ENCODE data around the gene LDB2. TPM values are rescaled to one million over a fixed set of nuclear protein-coding genes. Genes with fewer than 3 reads are reported as not detected.
"Not testable (repeated sequence)": the region's sequence is repeated elsewhere in the genome, so short reads cannot be mapped to it uniquely, and the experiment has no call there.

The LDB2 gene
- total RNA-seq, 1 donor from 2014 or later: not detected

DNA sequence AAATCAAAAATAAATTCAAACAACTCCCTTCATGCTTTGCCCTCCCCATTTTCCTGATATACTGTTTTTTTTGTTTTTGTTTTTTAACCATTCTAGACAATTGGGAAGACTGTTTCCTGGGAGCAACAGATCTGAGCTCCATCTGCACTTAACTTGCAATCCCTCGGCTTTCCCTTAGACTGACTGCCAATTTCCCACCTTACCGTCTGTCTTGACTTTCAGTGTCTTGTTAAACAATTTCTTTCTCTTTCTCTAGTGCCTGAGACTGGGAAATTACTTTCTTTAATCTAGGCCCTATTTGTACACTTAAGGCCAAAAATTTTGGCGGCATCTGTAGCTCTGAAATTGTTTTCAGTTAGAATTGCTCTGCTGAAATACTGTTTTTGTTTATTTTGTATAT, 326.3 kb downstream of the LDB2 start:
- no peak for DNase-seq (ENCODE audit: low read depth)

- DNase-seq (ENCODE audit: low read depth): no peak
These were observed 328.7 kb downstream of the LDB2 start for GRCh38 chr4:16569790-16570189.

DNA sequence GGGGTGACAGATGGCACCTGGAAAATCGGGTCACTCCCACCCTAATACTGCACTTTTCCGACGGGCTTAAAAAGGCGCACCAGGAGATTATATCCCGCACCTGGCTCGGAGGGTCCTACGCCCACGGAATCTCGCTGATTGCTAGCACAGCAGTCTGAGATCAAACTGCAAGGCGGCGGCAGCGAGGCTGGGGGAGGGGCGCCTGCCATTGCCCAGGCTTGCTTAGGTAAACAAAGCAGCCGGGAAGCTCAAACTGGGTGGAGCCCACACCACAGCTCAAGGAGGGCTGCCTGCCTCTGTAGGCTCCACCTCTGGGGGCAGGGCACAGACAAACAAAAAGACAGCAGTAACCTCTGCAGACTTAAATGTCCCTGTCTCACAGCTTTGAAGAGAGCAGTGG, 341.1 kb downstream of the LDB2 start:
- DNase-seq (ENCODE audit: low read depth): not testable (repeated sequence)

DNA sequence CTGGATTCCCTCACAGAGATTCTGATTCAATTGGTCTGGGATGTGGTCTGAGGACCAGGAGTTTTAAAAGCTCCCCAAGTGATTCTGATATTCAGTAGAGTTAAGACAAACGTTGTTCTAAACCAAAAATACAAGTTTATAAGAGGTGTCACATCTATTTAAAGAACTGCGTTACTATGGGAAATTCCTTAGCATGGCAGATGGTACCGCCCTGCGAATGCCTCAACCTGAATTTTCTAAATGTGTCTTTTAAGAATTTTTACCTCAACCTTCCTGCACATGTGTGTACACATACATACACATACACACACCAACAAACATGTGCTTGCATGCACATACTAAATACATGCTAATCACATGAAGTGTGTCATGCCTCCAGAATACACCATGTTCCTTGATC, 343.3 kb downstream of the LDB2 start:
- DNase-seq (ENCODE audit: low read depth): no peak

DNA sequence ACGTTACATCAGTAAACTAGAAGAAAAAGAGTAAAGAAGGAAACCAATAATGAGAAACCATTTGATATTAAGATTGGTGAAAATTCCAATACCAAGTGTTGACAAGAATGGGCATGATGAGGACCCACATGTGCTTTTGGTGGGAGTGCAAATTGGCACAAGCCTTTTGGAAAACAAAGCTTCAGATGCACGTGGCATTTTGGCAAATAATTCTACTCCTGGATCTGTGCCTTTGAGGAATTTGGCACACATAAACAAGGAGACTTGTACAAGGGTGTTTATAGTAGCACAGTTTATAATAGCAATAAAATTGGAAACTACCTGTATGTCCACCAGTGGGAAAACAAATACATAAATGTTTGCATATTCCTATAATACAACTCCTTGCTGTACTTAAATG, 347.9 kb downstream of the LDB2 start:
- no peak for DNase-seq (ENCODE audit: low read depth)

DNA sequence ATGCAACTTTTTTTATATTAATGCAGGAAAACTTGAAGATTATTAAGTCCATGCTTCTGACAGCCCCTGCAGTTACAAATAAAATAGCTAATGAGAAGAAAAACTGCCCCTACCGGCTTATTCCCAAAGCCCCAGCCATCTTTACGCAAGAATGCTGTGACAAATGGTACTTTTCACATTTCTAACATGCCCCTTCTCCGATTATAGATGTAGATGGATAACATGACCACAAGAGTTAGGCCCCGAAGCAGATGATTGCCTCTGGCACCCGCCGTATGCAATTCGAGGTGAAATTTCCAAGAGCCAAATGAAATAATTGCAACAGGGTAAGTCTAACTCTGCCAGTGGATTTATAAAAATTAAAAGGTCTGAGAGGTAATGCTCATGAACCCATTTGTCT, 352.8 kb downstream of the LDB2 start:
- no peak for DNase-seq (ENCODE audit: low read depth)

DNA sequence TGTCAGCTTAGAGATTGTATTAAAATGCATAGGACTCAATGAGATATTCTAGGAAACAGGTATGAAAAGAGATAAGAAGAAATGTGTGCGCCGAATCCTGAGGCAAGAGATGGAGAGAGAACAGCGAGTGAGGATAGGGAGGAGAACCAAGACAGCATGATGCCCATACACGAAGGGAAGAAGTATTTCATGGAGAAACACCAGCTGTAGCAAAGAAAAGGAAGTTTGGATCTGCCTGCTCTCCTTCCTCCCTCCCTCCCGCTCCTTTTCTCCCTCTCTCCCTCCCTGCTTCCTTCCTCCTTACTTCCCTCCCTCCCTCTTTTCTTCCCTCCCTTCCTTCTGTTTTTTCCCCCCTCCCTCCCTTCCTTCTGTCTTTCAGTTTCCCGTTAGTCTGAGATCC, 353.6 kb downstream of the LDB2 start:
- no peak for DNase-seq (ENCODE audit: low read depth)

DNA sequence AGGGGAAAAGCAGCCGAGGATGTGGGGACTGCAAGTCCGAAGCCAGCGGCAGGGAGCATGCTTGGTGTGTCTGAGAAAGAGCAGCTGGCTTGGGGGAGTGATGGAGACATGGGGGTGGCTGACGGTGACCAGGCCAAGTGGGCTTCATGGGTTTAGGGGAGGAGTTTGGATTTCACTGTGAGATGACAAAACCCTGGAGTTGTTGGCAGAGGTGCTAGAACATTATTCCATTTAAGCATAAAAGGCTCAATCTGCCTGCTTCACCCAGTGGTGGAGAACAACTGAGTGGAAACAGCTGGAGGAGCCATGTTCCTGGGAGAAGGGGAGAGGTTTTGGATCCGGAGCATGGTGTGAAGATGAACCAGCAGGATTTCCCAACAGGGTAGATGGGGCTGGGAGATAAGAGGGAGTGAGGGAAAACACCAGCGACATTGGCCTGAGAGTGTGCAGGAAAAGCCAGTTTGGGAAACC, 354.2 kb downstream of the LDB2 start:
- no peak for DNase-seq (ENCODE audit: low read depth)

DNA sequence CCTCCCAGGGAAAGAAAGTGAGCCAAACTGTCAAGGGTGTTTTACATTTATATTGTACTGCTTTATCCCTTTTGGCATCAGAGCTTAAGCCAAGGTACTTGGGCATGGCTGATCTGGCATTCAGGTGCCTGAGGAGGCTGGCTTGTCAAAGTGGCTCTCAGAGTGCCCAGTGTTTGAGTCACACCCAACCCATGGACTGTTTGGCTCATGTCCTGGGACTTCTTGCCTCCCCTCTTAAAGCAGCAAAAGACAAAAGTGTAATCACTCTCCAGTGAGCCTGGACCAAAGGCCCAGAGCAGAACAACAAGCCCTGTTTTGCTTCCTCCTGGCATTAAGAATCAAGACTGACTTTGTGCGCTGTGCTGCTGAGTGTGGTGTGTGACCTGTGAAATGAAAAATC, 360.5 kb downstream of the LDB2 start:
- DNase-seq (ENCODE audit: low read depth): no peak

DNA sequence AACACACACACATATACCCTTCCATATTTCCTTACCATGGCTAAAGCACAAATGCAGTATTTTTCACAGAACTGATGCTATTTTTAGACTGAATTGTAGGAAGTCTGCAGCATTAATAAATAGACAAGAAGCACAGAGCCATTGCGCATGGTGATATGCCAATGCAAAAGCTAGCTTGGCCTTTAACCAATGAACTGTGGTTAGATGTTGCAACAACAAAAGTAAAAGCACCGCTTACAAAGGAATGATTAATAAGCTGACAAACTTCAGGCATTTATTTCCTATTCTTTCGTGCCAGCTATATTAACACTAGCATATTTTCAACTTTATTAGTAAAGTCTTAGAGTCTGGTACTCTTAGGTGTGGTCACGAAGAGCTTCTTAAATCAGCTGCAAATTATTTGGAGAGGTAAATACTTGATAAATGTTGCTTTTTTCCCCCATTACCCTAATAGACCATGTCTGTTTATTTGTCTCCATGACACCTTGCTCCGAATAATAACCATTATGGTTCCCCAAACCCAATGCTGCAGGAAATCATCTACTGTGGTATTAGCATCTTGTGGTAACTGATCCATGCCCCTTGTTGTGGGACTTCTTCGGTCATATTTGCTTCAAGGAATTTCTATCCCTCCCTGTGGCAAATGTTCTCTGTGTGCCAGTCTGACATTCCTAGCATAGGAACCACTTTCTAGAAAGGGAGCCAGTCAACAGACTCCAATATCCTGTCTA, 366.0 kb downstream of the LDB2 start:
- no peak for DNase-seq (ENCODE audit: low read depth)

- DNase-seq (ENCODE audit: low read depth): no peak
These were observed 367.5 kb downstream of the LDB2 start for GRCh38 chr4:16530688-16531635.

DNA sequence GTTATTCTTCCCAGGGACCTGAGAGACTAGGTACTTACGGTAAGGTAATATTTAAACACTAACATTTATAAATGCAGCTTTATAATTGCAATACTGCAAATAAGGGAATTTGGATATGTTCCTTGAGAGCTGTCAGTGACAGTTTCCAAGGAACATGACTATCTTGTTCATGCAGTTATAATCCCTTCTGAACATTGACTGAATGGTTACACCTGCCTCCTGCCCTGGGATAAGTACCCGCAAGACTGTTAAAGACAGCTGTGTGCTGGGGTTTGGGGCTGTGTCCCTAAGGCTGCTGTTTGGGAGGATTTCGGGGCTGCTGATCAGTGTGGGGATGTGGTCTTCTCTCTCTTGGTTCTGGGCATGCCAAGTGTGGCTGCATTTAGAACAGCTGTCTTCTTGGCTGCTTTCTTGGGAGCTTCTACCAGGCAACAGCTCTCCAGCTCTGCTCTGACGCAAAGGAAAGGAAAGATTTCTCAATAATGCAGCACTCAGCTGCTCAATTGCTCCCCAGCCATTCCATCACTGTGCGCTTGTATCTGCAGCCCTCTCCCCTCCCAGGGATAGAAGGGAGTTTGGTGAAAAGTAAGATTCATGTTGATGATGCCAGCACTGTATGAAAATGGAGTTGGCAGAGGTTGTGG, 373.4 kb downstream of the LDB2 start:
- DNase-seq (ENCODE audit: low read depth): no peak

- DNase-seq (ENCODE audit: low read depth): no peak
These were observed 374.0 kb downstream of the LDB2 start for GRCh38 chr4:16524406-16524805.

DNA sequence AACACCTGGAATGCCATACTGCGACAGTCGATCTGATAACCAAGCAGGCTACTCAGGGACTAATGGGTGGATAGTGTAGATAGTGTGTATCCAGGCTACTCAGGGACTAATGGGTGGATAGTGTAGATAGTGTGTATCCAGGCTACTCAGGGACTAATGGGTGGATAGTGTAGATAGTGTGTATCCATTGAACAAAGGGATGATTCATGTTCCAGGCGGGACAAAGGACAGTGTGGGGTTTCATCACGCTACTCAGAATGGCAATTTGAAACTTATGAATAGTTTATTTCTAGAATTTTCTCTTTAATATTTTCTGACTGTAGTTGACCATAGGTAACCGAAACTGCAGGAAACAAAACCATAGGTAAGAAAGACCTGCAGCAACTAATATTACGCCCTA, 374.9 kb downstream of the LDB2 start:
- DNase-seq (ENCODE audit: low read depth): not testable (repeated sequence)

GRCh38 chr4:16521156-16521915, 377.1 kb downstream of the LDB2 start:
- DNase-seq (ENCODE audit: low read depth): no peak

- DNase-seq (ENCODE audit: low read depth): no peak
These were observed 381.5 kb downstream of the LDB2 start for GRCh38 chr4:16516796-16517439.

DNA sequence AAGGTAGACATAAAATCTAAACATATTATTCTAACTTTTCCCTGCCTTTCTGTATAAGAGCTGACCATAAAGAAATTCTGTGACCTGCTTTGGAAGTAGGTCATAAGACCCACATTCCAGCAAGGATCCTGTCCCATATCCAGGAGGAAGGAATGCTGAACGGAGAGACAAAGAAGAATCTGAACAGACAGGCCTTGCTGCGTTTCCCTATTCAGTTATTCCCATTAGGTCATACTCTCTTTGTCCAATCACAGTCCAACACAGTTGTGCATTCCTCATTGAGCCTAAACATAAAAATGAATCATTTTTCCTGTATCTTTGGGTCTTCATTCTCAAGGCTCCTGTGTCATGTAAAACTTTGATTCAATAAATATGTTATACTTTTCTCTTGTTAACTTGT, 384.6 kb downstream of the LDB2 start:
- no peak for DNase-seq (ENCODE audit: low read depth)

GRCh38 chr4:16508968-16509367, 389.5 kb downstream of the LDB2 start:
- DNase-seq (ENCODE audit: low read depth): no peak

GRCh38 chr4:16505726-16506125, 392.7 kb downstream of the LDB2 start:
- DNase-seq (ENCODE audit: low read depth): no peak

DNA sequence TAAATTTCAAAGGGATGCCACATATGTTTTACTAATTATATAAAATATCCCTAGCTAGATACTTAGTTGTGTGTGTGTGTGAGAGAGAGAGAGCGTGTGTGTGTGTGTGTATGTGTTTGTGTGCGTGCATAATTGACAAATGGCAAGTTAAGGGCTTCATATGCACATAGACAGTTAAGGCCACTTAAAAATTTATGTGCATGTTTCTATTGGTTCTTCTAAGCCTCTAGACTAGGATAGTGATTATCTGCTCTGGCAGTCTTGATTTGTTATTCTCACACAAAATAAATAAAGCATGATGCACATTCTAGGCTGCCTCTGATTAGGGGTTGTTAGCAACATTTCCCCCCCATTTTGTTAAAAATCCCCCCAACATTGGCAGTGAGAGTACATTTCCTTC, 393.2 kb downstream of the LDB2 start:
- no peak for DNase-seq (ENCODE audit: low read depth)

All from myocyte (in vitro differentiated cells).